H9 (cell line): ENCODE results near the gene ABLIM3. TPM values are rescaled to one million over a fixed set of nuclear protein-coding genes. Genes with fewer than 3 reads are reported as not detected.

Experiments
- DNase-seq: peaks from one replicate; pipeline ENCODE4 v3.0.0-alpha.2; 2017
- H2AFZ ChIP-seq: one replicate; pipeline ENCODE4 v1.6.1; 2013; ENCODE audit warnings: mild to moderate bottlenecking, low read length, control low read depth, moderate library complexity
- H2AK5ac ChIP-seq: 2 replicates; pipeline ENCODE4 v1.6.1; 2013; ENCODE audit warnings: low read length, control low read depth, mixed read lengths; ENCODE audit not compliant: insufficient read length
- H2BK120ac ChIP-seq: one replicate; pipeline ENCODE4 v1.6.1; 2013; ENCODE audit warnings: low read depth, mild to moderate bottlenecking, low read length, control low read depth, inconsistent platforms; ENCODE audit not compliant: poor library complexity, severe bottlenecking
- H2BK12ac ChIP-seq: 2 replicates; pipeline ENCODE4 v1.6.1; 2013; ENCODE audit warnings: low read length, control low read depth, mixed read lengths, low read depth; ENCODE audit not compliant: insufficient read length
- H2BK15ac ChIP-seq: 2 replicates; pipeline ENCODE4 v1.6.1; 2013; ENCODE audit warnings: low read depth, low read length, control low read depth
- H2BK20ac ChIP-seq: one replicate; pipeline ENCODE4 v1.6.1; 2013; ENCODE audit warnings: low read depth, mild to moderate bottlenecking, low read length, control low read depth, inconsistent platforms; ENCODE audit not compliant: poor library complexity, severe bottlenecking
- H2BK5ac ChIP-seq: 2 replicates; pipeline ENCODE4 v1.6.1; 2013; ENCODE audit warnings: low read length, control low read depth, mixed read lengths; ENCODE audit not compliant: insufficient read length
- H3K14ac ChIP-seq: 2 replicates; pipeline ENCODE4 v1.6.1; 2013; ENCODE audit warnings: low read length, control low read depth; ENCODE audit not compliant: insufficient read depth
- H3K18ac ChIP-seq: 2 replicates; pipeline ENCODE4 v1.6.1; 2013; ENCODE audit warnings: low read depth, mild to moderate bottlenecking, mixed read lengths, low read length, control low read depth; ENCODE audit not compliant: insufficient read length
- H3K23ac ChIP-seq: 2 replicates; pipeline ENCODE4 v1.6.1; 2013; ENCODE audit warnings: low read length, control low read depth, mixed read lengths, low read depth; ENCODE audit not compliant: insufficient read length
- H3K23me2 ChIP-seq: 2 replicates; pipeline ENCODE4 v1.6.1; 2013; ENCODE audit warnings: low read depth, mild to moderate bottlenecking, mixed read lengths, low read length, control low read depth; ENCODE audit not compliant: insufficient read length, poor library complexity, severe bottlenecking
- H3K27ac ChIP-seq: 2 replicates; pipeline ENCODE4 v1.5.1; 2013; ENCODE audit warnings: low read length, control low read depth, mixed read lengths, low read depth; ENCODE audit not compliant: insufficient read length
- H3K27me3 ChIP-seq: 2 replicates; pipeline ENCODE4 v1.6.1; 2013; ENCODE audit warnings: low read length, control low read depth, inconsistent platforms; ENCODE audit not compliant: insufficient read depth
- H3K4ac ChIP-seq: 2 replicates; pipeline ENCODE4 v1.6.1; 2013; ENCODE audit warnings: low read depth, mild to moderate bottlenecking, control low read depth, inconsistent platforms, low read length, moderate library complexity
- H3K4me1 ChIP-seq: 2 replicates; pipeline ENCODE4 v1.6.1; 2013; ENCODE audit warnings: low read length, control low read depth, inconsistent platforms; ENCODE audit not compliant: insufficient read depth
- H3K4me2 ChIP-seq: 2 replicates; pipeline ENCODE4 v1.6.1; 2013; ENCODE audit warnings: low read length, control low read depth, mixed read lengths; ENCODE audit not compliant: insufficient read length, insufficient read depth
- H3K56ac ChIP-seq: 2 replicates; pipeline ENCODE4 v1.6.1; 2013; ENCODE audit warnings: low read depth, mild to moderate bottlenecking, mixed read lengths, low read length, control low read depth; ENCODE audit not compliant: insufficient read length
- H3K79me1 ChIP-seq: 2 replicates; pipeline ENCODE4 v1.6.1; 2013; ENCODE audit warnings: low read depth, mild to moderate bottlenecking, moderate library complexity, low read length, control low read depth, inconsistent platforms; ENCODE audit not compliant: insufficient read depth, poor library complexity, severe bottlenecking
- H3K79me2 ChIP-seq: 2 replicates; pipeline ENCODE4 v1.6.1; 2013; ENCODE audit warnings: low read length, control low read depth, inconsistent platforms; ENCODE audit not compliant: insufficient read depth
- H3K9ac ChIP-seq: 2 replicates; pipeline ENCODE4 v1.6.1; 2013; ENCODE audit warnings: low read length, control low read depth, mixed read lengths; ENCODE audit not compliant: insufficient read length; ENCODE audit errors: extremely low read depth
- H3K9me3 ChIP-seq: one replicate; pipeline ENCODE4 v1.6.1; 2013; ENCODE audit warnings: low read depth, low read length, inconsistent platforms; ENCODE audit not compliant: control insufficient read depth
- H3T11ph ChIP-seq: one replicate; pipeline ENCODE4 v1.6.1; 2013; ENCODE audit warnings: mild to moderate bottlenecking, low read length, control low read depth, inconsistent platforms
- H4K20me1 ChIP-seq: one replicate; pipeline ENCODE4 v1.6.1; 2013; ENCODE audit not compliant: control insufficient read depth, insufficient read length, insufficient read depth
- H4K5ac ChIP-seq: 2 replicates; pipeline ENCODE4 v1.6.1; 2013; ENCODE audit warnings: low read depth, mild to moderate bottlenecking, mixed read lengths, low read length, control low read depth; ENCODE audit not compliant: insufficient read length
- H4K8ac ChIP-seq: replicated peaks from 2 replicates; pipeline ENCODE4 v1.6.1; 2013; ENCODE audit warnings: low read length, control low read depth, mixed read lengths, low read depth; ENCODE audit not compliant: insufficient read length
- H4K91ac ChIP-seq: 2 replicates; pipeline ENCODE4 v1.6.1; 2013; ENCODE audit warnings: low read depth, mild to moderate bottlenecking, moderate library complexity, mixed read lengths, low read length, control low read depth; ENCODE audit not compliant: insufficient read length
- H3K27ac Mint-ChIP-seq, 3 experiments: 2 replicates in 2 of 3; 3 replicates in 1 of 3; pipeline ENCODE4 v1.8.0; 2020 to 2021; ENCODE audit warnings: mixed read lengths in 3 of 3, mild to moderate bottlenecking in 1 of 3, moderate library complexity in 1 of 3
- H3K27me3 Mint-ChIP-seq: 2 replicates; pipeline ENCODE4 v1.8.0; 2021; ENCODE audit warnings: low read depth, mild to moderate bottlenecking, moderate library complexity, mixed read lengths
- H3K36me3 Mint-ChIP-seq, 3 experiments: 2 replicates in 2 of 3; 3 replicates in 1 of 3; pipeline ENCODE4 v1.8.0; 2020 to 2021; ENCODE audit warnings: low read depth in 3 of 3, mixed read lengths in 3 of 3; ENCODE audit not compliant: insufficient read depth in 1 of 3
- H3K4me1 Mint-ChIP-seq, 2 experiments: 2 replicates each; pipeline ENCODE4 v1.8.0; 2020; ENCODE audit warnings: mixed read lengths in 2 of 2
- H3K4me3 Mint-ChIP-seq, 2 experiments: 2 replicates in 1 of 2; 3 replicates in 1 of 2; pipeline ENCODE4 v1.8.0; 2020 to 2021; ENCODE audit warnings: mild to moderate bottlenecking in 2 of 2, mixed read lengths in 2 of 2, moderate library complexity in 1 of 2
- H3K9me3 Mint-ChIP-seq, 2 experiments: 2 replicates in 1 of 2; 3 replicates in 1 of 2; pipeline ENCODE4 v1.8.0; 2020; ENCODE audit warnings: mild to moderate bottlenecking in 2 of 2, mixed read lengths in 2 of 2, moderate library complexity in 1 of 2
- WGBS: extraction: QIAGEN DNeasy Blood & Tissue Kit; methylation state at CpG from one replicate; pipeline ENCODE4 v1.1.7; 2013; ENCODE audit warnings: missing lambda C conversion rate, low lambda C conversion rate, mixed read lengths; ENCODE audit not compliant: insufficient read length; ENCODE audit errors: extremely low coverage; 5-methylcytosine and 5-hydroxymethylcytosine counted together
- total RNA-seq: library from RNA; stranded (reverse); gene quantifications from 2 replicates; pipeline ENCODE4 v1.2.1, GENCODE V29; 2021
- TF ChIP-seq, protein P1 (sequence below): fragments of 200-600 bp; sonication (generic); conservative IDR thresholded peaks from 3 replicates; pipeline ENCODE4 v1.8.0; 2021; ENCODE audit warnings: antibody characterized with exemption, mild to moderate bottlenecking

Gene ABLIM3
- total RNA-seq, 1 experiment from 2014 or later = 0.20 TPM

- no peak overlapping the region for H3K4me2 ChIP-seq
- no peak overlapping the region for H3T11ph ChIP-seq
- H3K4me1 ChIP-seq = no peaks in the 10 kb centered on the region
- H3K56ac ChIP-seq = no peak overlapping the region
- H3K9me3 ChIP-seq = no peaks in the 10 kb centered on the region
- Mint-ChIP-seq H3K27ac (no peak overlapping the region; a peak in 1 of 7 replicates), H3K27me3 (peaks cover 8% of the 10 kb centered on the region), H3K36me3 (no peaks in the 10 kb centered on the region), H3K9me3 (no peaks in the 10 kb centered on the region), H3K4me3 (no peak overlapping the region), H3K4me1 (no peaks in the 10 kb centered on the region)
- no peaks in the 10 kb centered on the region for H4K20me1 ChIP-seq
- H2AK5ac ChIP-seq = no peak overlapping the region
- H3K79me1 ChIP-seq = no peaks in the 10 kb centered on the region
- H2BK120ac ChIP-seq = no peak overlapping the region
- TF ChIP-seq, protein P1, sequence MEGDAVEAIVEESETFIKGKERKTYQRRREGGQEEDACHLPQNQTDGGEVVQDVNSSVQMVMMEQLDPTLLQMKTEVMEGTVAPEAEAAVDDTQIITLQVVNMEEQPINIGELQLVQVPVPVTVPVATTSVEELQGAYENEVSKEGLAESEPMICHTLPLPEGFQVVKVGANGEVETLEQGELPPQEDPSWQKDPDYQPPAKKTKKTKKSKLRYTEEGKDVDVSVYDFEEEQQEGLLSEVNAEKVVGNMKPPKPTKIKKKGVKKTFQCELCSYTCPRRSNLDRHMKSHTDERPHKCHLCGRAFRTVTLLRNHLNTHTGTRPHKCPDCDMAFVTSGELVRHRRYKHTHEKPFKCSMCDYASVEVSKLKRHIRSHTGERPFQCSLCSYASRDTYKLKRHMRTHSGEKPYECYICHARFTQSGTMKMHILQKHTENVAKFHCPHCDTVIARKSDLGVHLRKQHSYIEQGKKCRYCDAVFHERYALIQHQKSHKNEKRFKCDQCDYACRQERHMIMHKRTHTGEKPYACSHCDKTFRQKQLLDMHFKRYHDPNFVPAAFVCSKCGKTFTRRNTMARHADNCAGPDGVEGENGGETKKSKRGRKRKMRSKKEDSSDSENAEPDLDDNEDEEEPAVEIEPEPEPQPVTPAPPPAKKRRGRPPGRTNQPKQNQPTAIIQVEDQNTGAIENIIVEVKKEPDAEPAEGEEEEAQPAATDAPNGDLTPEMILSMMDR = no peak
- no peaks in the 10 kb centered on the region for H3K27me3 ChIP-seq
- no peaks in the 10 kb centered on the region for H3K23me2 ChIP-seq
- no peak overlapping the region for H3K14ac ChIP-seq
- no peak overlapping the region for H2BK5ac ChIP-seq
- no peak overlapping the region for H4K8ac ChIP-seq
- no peak for DNase-seq
- no peak overlapping the region for H2AFZ ChIP-seq
- no peak overlapping the region for H4K91ac ChIP-seq
- no peak overlapping the region for H3K23ac ChIP-seq
- no peak overlapping the region for H2BK12ac ChIP-seq
- no peak overlapping the region for H4K5ac ChIP-seq
- no peak overlapping the region for H3K18ac ChIP-seq
- WGBS = no CpG with 5 or more reads among the region's 2 CpGs
- H3K4ac ChIP-seq = no peak overlapping the region
- H2BK20ac ChIP-seq = no peak overlapping the region
- no peaks in the 10 kb centered on the region for H3K79me2 ChIP-seq
- H2BK15ac ChIP-seq = no peak overlapping the region
- no peak overlapping the region for H3K27ac ChIP-seq
- H3K9ac ChIP-seq = no peak overlapping the region
These were observed 75.2 kb downstream of the ABLIM3 start for GRCh38 chr5:149216496-149216895.
